HG02678 (cell line): ENCODE results near the gene C1orf210.
A peak's percentile ranks its signal among the peaks of the same experiment; 100 is the strongest.

Experiments used
- ATAC-seq: cut with Tn5 transposase; IDR thresholded peaks from one replicate; pipeline ENCODE4 v1.9.1; 2021; ENCODE audit warnings: mild to moderate bottlenecking, moderate library complexity; ENCODE audit not compliant: unreplicated experiment

The C1orf210 gene

DNA sequence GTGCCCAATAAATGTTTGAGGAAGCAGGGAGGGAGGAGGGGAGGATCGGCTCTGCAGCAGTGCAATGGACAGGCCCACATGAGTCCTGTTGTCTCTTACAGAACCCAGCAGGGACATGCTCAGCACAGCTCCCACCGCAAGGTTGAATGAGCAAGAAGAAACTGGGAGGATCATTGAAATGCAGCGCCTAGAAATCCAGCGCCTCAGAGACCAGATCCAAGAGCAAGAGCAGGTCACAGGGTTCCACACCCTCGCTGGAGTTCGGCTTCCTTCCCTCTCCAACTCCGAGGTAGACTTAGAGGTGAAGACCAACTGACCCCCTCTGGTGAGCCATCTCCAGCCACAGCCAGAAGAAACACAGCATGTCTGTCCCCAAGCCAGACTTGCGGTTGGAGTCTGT lies 31.5 kb downstream of the C1orf210 start:
- no peak for ATAC-seq

DNA sequence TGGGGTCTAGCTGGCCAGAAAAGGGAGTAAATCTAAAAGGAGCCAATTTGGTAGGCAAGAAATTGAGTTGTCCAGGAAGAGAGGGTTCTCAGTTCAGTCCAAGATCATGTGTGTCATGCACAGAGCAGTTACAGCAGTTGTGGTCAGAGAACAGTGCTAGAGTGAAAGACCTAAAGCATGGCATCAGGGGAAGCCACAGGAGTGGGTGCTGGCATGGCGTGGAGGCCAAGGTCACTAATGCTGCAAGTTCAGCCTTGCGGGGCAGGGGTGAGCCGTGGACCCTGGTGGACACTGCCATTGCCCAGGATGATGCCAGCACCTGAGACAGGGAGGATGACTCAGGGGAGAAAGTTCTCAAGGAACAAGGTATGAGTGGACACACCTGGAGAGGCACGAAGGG lies 32.2 kb downstream of the C1orf210 start:
- ATAC-seq = no peak

DNA sequence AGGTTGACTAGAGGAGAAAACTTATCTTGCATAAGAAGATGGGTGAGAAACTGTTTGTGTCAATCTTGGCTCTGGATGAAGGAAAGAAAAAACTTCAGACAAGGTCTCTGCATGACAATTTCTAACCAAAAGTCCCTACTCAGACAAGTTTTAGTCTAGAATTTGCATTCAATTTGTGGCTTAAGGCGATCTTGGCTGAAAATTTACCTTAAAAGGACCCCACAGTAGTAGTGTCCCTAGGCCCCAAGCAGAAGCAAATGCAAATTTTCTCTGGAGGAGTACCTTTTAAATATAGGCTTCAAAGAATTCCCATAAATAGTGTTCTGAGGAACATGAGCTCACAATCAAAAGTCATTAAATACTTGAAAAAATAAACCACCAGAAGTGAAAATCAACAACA lies 33.2 kb downstream of the C1orf210 start:
- no peak for ATAC-seq

DNA sequence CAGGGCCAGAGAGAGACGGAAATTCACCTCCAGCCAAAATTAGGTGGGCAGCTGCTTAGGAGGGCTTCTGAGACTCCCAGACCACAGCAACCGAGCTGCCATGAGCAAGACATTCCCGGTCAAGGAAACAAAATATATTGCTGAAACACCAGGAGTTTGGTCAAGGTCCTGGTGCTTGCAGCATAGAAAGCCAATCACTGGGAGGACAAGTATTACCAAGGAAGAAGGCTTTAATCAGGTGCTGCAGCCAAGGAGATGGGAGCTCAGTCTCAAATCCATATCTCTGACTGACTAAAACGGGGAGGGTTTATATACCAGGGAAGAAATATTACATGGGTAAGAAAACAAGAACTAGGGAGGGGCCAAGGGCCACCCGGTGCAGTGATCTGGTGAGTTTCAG lies 34.4 kb downstream of the C1orf210 start:
- no peak for ATAC-seq

DNA sequence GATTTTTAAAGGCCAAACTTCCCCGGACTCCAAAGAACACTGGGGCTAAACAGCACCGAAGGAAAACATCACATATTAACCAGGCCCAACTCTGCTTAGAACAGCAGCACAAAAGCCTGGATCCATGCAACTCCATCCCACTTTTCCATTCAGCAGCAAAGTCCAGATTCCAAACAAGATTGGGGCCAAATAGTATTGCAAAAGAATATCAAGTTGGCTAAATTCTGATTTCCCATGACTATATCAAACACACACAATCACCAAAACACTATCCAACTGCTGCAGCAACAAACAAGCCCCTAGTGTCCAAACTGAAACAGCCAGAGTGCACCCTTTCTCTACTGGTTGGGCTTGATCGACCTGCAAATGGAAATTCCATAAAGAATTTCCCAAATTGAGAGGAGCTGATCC lies 35.0 kb downstream of the C1orf210 start:
- no peak for ATAC-seq

DNA sequence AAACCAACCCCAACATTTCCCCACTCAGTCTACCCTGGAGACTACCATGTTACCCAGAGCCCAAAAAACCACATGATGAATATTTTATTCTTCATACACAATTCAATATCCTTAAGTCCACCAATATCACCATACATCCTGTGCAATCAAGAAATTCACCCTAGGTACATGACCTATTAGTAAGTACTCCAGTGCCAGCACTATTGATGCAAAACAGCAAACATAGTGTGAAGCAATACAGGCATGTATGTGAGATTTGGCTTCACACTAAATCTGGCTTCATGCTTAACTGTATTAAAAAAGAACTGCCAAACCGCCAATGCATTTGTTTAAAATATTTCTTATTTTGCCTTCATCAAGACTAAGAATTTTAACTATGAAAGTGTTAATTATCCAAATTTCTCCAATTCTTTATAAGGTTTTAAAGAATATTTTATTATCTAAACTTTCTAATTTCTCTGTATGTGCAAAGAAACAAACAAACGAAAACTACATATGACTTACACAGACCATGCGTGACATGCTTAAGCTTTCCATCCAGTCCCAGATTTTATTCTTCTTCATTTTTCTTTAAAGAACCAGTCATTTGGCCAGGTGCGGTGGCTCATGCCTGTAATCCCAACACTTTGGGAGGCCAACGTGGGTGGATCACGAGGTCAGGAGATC lies 38.0 kb downstream of the C1orf210 start:
- ATAC-seq = no peak

DNA sequence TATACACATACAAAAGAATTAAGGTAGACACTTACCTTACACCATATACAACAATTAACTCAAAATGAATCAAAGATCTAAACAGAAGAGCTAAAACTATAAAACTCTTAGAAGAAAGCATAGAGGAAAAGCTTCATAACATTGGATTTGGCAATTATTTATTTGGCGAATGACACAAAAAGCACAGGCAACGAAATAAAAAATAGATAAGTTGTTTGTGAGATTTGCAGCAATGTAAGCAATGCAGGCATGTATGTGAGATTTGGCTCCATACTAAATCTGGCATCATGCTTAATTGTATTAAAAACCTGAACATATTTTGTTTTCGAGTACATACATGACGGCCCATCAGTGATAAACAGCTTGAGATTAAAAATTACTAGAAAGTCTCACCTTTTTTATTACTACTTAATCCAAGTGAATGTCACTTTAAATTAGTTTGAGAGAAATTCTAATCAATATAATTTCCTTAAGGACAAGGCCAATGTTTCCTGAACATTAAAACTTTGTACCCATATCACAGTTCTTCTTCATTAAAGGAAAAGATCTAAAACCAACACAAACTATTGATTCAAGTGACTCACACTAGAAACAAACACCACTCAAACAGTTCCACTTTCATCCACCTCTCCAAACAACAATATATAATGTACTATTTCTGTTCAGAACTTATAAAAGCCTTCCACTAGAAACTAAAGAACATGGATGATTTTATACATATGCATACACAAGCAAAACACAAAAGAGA lies 38.7 kb downstream of the C1orf210 start:
- ATAC-seq = no peak

DNA sequence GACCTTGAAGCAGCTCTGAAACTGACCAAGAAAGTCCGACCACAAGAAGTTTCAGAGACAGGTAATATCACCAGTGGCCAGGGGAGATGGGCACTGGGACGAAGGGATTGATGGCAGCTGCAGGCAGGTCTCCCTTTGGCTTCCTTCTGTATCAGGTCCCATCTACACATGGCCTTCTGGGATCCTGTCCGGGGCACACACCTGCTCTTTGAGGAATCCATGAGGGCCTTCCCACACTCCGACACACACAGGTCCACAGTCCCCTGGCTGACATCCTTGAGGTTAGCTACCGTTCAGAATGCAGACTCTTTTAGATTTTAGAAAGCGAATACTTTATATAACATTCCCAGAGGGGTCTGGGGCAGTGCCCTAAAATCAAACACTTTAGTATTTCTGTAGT lies 42.1 kb downstream of the C1orf210 start:
- no peak for ATAC-seq

DNA sequence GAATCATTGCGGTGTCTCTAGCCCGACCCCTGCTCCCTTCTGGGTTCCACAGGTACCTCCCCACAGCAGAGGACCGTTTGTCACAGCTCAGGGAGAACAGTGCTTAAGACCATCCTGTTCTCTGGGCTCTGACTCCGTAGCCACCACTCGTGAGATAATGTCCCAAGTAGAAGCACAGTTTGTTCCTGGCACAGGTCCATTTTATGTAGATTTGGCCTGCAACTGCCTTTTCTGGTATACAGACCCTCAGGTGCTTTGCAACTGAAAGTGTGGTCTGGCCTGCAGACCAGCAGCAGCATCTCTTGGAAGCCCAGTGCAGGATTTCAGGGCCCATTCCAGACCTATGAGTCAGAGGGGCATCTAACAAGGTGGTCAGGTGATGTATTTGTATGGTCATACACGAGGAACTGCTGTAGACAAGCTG lies 44.0 kb downstream of the C1orf210 start:
- no peak for ATAC-seq

DNA sequence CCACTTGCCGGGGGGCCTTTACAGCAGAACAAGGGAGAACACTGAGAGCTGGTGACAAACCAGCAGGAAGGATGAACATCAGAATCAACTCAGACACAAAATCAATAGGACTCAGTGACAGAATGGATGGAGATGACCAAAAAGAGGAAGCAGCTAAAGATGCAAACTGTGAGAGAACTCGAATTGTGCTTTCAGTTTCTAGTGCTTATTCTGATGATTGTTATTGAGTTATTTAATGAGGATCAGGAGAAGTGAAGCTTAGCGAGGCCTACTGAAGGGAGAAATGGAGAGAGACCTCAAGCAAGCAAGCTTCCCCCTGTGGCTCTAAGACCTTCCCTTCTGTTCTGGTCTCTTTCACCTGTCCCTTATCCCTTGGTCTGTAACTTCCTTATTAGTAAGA lies 45.9 kb downstream of the C1orf210 start:
- peak; percentile 68 for ATAC-seq

DNA sequence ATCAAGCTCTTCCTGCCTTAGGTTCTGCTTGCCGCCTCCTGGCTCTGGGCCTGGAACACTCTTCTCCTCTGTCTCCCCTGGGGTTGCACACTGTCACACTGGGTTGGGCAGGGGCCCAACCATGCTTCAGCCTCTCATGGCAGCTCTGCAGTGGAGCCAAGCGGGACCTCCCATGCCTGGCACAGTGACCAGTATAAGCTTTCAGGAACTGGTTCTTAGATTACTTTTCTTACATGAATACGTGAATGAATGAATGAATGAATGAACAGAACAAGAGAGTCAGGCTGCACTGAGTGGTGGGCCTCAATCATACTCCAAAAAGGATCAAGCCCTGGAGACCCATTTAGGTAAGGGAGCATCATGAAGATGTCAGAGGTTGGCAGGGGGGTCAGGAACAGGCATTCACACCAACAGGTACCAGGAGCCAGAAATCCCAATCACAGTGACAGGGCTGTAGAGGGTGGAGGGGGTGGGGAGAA lies 46.4 kb downstream of the C1orf210 start:
- ATAC-seq = no peak

DNA sequence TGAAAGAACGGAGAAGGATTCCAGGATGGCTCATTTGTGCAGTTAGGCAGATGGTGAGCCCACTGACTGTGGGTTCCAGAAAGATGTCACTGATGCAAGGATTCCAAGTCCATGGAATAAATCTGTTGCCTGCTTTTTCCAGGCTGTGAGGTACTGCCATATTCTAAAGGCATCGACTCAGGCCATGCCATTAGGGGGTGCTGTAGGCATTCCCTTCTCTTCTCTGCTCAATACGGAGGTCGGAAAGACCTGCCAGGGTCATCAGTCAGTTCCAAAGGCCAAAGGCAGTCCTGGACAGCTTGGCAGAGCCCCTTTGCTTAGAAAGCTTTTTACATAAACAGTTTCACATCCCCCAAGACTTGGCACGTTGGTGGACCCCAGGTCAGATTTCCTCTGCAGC lies 47.3 kb downstream of the C1orf210 start:
- no peak for ATAC-seq

DNA sequence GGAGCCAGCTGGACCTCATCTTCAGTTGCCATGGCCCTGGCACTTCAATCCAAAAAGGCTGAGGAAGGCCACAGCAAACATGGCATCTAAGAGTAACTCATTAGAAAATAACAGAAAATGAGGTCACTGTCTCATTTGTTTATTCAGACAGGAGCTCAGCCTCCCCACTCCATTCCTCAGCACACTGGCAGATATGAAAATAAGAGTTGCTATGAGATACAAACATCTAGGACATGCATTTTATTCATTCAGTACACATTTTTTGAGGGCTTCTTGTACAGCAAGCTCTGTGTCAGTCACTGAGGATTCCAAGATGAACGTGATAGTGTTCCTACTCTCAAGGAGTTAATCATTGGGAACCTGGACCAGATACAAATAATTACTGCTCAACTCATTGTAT lies 48.3 kb downstream of the C1orf210 start:
- ATAC-seq = no peak

DNA sequence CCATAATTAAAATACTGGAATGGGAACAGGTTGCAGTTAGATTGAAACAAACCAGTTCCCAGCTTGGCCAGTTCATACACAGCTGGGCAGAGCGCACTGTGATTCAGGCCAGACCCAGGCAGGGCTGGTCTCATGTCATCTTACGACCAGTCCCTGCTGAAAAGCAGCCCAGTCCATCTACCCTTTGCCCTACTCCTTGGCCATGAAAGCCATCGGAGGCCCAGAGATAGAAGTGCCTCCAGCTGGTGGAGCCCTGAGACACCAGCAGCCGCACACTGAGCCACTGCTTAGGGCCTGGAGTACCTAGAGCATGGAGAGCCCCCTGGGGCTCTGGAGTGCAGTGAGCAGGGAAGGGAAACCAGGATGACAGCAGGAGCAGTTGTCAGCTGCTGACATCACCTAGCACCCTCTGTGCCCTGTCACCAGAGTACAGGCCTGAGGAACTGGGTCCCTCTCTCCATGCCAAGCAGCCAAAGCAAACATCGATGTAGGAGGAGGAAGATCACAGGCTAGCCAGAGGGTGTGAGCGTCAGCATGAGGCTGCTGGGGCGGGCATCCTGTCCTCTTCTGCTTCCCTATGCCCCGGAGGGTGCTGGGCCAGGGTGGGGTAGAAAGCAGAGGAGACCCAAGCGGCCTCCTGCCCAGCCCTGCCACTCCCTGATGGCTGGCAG lies 49.8 kb downstream of the C1orf210 start:
- no peak for ATAC-seq

DNA sequence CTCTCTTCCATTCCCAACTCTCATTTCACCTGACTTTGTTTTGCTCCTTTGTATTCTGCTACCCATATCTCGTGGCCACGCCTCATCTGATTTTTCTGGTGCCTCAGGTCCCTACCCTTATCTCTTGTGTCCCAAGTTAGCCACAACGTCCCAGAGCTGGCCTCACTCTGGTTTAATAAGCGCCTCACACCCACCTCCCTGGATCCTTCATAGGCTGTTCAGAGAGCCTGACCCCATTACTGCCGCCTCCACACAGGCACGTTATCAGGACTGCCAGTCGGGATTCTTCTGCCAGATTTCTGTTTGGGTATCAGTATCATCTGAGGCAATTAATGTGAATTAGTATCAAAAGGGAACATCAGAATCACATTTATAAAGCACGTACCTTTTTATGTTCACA lies 50.3 kb downstream of the C1orf210 start:
- ATAC-seq = no peak

DNA sequence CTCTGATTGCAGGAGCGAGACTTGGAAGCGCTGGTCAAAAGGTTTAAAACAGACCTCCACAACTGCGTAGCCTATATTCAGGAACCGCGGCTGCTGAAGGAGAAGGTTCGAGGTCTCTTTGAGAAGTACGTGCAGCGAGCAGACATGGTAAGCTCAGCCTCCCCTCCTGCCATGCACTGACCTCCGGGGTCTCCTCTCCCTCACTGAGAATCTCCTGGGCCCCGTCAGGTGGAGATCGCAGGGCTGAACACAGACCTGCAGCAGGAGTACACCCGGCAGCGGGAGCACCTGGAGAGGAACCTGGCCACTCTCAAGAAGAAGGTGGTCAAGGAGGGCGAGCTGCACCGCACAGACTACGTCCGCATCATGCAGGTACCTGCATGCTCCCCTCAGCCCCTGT lies 51.1 kb downstream of the C1orf210 start:
- no peak for ATAC-seq

DNA sequence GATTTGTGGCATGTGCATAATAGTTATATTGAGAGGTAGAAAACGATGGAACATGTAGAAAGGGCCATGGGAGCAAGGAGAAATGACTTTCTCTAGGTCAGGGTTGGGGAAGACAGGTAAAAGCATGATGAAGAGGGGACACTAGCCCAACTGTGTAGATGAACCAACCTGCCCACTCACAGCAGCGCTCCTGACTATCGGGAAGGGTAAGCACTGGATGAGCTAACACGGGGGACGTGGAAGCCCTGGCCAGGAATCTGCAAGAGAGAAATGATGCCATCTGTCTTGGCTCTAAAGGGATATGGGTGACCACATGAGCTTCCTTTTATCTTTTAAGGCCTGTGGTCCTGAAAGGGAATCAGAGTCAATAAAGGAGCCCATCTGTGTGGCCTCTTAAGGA lies 51.8 kb downstream of the C1orf210 start:
- no peak for ATAC-seq

DNA sequence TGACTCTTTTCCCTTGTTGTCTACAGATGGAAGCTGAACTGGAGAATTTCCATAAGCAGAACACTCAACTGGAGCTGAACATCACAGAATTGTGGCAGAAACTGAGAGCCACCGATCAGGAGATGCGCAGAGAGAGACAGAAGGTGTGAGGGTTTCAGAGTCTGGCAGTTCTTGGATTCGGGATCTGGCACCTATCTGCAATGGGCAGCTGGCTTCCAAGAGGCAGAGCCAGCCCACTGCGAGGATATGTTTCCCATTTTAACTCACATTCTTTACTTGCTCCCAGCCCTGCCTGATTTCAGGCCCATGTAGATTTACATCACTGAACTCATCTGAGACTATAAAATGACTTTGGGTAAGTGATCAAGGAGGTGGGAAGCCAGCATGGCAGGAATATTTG lies 52.9 kb downstream of the C1orf210 start:
- ATAC-seq = no peak

DNA sequence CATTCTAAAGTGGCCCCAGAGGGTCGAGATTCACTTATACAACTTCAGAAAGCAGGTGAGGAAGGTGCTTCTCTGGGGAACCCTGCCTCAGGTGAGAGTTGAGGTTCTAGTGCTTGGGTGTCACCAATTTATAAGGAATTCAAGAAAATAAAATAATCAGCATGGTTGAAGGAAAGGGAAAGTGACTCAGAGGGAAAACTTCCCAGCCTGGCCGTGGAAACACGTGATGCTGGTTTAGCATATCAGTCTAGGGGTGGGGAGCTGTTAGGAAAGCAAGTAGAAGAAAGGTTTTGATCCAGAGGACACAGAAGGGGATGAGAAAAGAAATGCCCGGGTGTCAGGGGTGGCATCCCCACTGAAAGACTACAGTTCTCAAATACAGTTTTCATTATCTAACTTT lies 53.3 kb downstream of the C1orf210 start:
- no peak for ATAC-seq
